Neuronal stem cell (in vitro differentiated cells): ENCODE results near the gene NBAS.
A peak's percentile ranks its signal among the peaks of the same experiment; 100 is the strongest.

Experiments used
- DNase-seq: peaks from one replicate; pipeline ENCODE4 v3.0.0-alpha.2; 2013; ENCODE audit warnings: low spot score
- H2AFZ ChIP-seq: one replicate; pipeline ENCODE4 v1.6.1; 2013; ENCODE audit warnings: mild to moderate bottlenecking, low read length, inconsistent platforms
- H2AK5ac ChIP-seq: 2 replicates; pipeline ENCODE4 v1.6.1; 2013; ENCODE audit warnings: low read depth, mild to moderate bottlenecking, inconsistent platforms, low read length, moderate library complexity, mixed read lengths
- H2BK120ac ChIP-seq: 2 replicates; pipeline ENCODE4 v1.6.1; 2013; ENCODE audit warnings: low read depth, mild to moderate bottlenecking, inconsistent platforms, low read length, moderate library complexity, mixed read lengths
- H2BK12ac ChIP-seq: one replicate; pipeline ENCODE4 v1.6.1; 2013; ENCODE audit warnings: low read length, inconsistent platforms
- H2BK15ac ChIP-seq: 2 replicates; pipeline ENCODE4 v1.6.1; 2013; ENCODE audit warnings: mild to moderate bottlenecking, low read length, inconsistent platforms, mixed read lengths
- H2BK5ac ChIP-seq: one replicate; pipeline ENCODE4 v1.6.1; 2013; ENCODE audit warnings: inconsistent platforms, mild to moderate bottlenecking, low read length, moderate library complexity
- H3K14ac ChIP-seq: one replicate; pipeline ENCODE4 v1.6.1; 2013; ENCODE audit warnings: low read length, inconsistent platforms
- H3K18ac ChIP-seq: 2 replicates; pipeline ENCODE4 v1.6.1; 2013; ENCODE audit warnings: low read length, inconsistent platforms
- H3K23ac ChIP-seq: 2 replicates; pipeline ENCODE4 v1.6.1; 2013; ENCODE audit warnings: low read depth, mild to moderate bottlenecking, mixed read lengths, low read length, inconsistent platforms; ENCODE audit not compliant: poor library complexity
- H3K27ac ChIP-seq: replicated peaks from 3 replicates; pipeline ENCODE4 v1.5.1; 2013; ENCODE audit warnings: low read length, inconsistent platforms
- H3K27me3 ChIP-seq, 3 experiments: 2 replicates each; pipeline ENCODE4 v1.6.1; 2013; ENCODE audit warnings: low read length in 3 of 3, mild to moderate bottlenecking in 2 of 3, inconsistent platforms in 1 of 3, low read depth in 1 of 3, mixed read lengths in 1 of 3, moderate library complexity in 1 of 3; ENCODE audit not compliant: control insufficient read depth in 3 of 3, insufficient read depth in 3 of 3
- H3K36me3 ChIP-seq, 2 donors: replicated peaks in 1 of 2; 2 replicates each; pipeline ENCODE4 v1.6.1; 2013; ENCODE audit warnings: low read length in 2 of 2; ENCODE audit not compliant: control insufficient read depth in 2 of 2, insufficient read depth in 2 of 2
- H3K4ac ChIP-seq: 2 replicates; pipeline ENCODE4 v1.6.1; 2013; ENCODE audit warnings: inconsistent platforms, mild to moderate bottlenecking, low read length, moderate library complexity
- H3K4me1 ChIP-seq, 2 donors: 1 replicate in 1 of 2; 2 replicates in 1 of 2; pipeline ENCODE4 v1.6.1; 2013; ENCODE audit warnings: low read length in 2 of 2, low read depth in 1 of 2; ENCODE audit not compliant: control insufficient read depth in 2 of 2, insufficient read depth in 1 of 2
- H3K4me2 ChIP-seq: one replicate; pipeline ENCODE4 v1.6.1; 2013; ENCODE audit warnings: mild to moderate bottlenecking, low read length, inconsistent platforms; ENCODE audit not compliant: insufficient read depth, poor library complexity, severe bottlenecking
- H3K4me3 ChIP-seq, 2 donors: 2 replicates each; pipeline ENCODE4 v1.5.1; 2013; ENCODE audit warnings: low read length in 2 of 2, mild to moderate bottlenecking in 2 of 2, inconsistent platforms in 1 of 2, moderate library complexity in 1 of 2
- H3K79me1 ChIP-seq: one replicate; pipeline ENCODE4 v1.6.1; 2013; ENCODE audit warnings: low read depth, mild to moderate bottlenecking, inconsistent platforms, low read length, moderate library complexity
- H3K9ac ChIP-seq: one replicate; pipeline ENCODE4 v1.6.1; 2013; ENCODE audit warnings: mild to moderate bottlenecking, low read depth, low read length, inconsistent platforms; ENCODE audit not compliant: poor library complexity
- H3K9me3 ChIP-seq, 2 donors: replicated peaks in 1 of 2; 2 replicates each; pipeline versions ENCODE3 to v1.6.1; 2013; ENCODE audit warnings: low read length in 2 of 2, mild to moderate bottlenecking in 2 of 2, inconsistent platforms in 1 of 2, low read depth in 1 of 2, mixed read lengths in 1 of 2, moderate library complexity in 1 of 2; ENCODE audit not compliant: control insufficient read depth in 2 of 2, insufficient read depth in 1 of 2
- H4K8ac ChIP-seq: one replicate; pipeline ENCODE4 v1.6.1; 2013; ENCODE audit warnings: low read depth, mild to moderate bottlenecking, inconsistent platforms, low read length, moderate library complexity
- H4K91ac ChIP-seq: one replicate; pipeline ENCODE4 v1.6.1; 2013; ENCODE audit warnings: low read length, low read depth, mild to moderate bottlenecking, inconsistent platforms; ENCODE audit not compliant: poor library complexity
- WGBS, 2 donors: extraction: QIAGEN DNeasy Blood & Tissue Kit; methylation state at CpG; one replicate each; pipeline ENCODE4 v1.1.7; 2013; ENCODE audit warnings: missing lambda C conversion rate in 2 of 2, mixed read lengths in 1 of 2; ENCODE audit not compliant: insufficient read length in 2 of 2, insufficient replicate concordance in 1 of 2; ENCODE audit errors: extremely low coverage in 2 of 2; 5-methylcytosine and 5-hydroxymethylcytosine counted together

Gene NBAS

DNA sequence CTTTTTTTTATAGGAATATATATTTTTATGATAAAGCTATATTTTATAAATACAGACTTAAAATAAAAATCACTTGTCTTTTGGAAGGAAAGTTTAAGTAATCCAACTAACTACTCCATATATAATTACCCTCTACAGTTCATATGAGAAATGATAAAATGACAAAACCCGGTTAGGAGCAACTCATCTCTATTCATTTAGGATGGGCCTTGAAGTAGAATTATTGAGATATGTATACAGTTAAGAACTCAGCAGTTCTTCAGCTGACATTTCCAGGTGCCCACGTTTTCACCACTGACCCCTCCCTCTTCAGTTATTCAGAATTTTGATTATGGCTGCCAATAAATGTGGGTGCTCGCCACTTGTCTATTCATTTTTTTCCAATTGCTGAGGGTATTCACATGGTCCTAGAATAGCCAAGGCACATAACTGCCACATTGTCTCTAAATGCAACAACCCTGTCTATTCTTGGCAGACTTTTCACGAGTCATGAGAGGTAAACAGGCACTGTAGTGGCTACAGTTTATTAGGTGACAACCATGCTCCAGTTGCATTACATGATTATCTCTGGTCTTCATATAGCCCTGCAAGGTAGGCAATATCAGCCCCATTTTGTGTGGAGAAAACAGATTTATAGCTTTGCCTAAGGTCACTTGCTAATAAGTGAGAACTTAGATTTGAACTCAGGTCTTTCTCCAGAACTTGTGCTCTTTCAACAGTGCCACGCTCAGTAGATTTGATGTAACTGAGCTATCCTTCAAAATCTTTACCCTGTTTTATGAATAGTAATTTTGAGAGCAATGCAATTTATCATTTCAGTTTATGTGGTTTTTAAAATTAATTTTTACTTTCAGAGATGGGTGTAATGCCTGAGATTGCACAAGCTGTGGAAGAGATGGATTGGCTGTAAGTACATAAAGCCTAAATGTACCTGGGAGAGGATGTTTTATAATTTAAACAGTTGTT, 33.4 kb upstream of the NBAS start:
- Histone ChIP-seq H3K4me1 (peaks cover 2 to 3% of the 10 kb centered on the region in 2 donors), H3K4ac (no peak overlapping the region), H3K18ac (no peak overlapping the region), H2AK5ac (no peak overlapping the region), H3K4me2 (no peak overlapping the region), H4K8ac (no peak overlapping the region), H3K79me1 (peaks cover 4% of the 10 kb centered on the region), H3K27ac (no peak overlapping the region), H2BK12ac (no peak overlapping the region), H2BK5ac (no peak overlapping the region), H3K36me3 (peaks cover 6 to 57% of the 10 kb centered on the region in 2 donors), H3K27me3 (no peaks in the 10 kb centered on the region), H2AFZ (no peak overlapping the region), H2BK120ac (no peak overlapping the region), H3K23ac (no peak overlapping the region), H3K14ac (no peak overlapping the region), H4K91ac (no peak overlapping the region), H3K9ac (no peak overlapping the region), H2BK15ac (no peak overlapping the region), H3K9me3 (no peaks in the 10 kb centered on the region), H3K4me3 (no peak overlapping the region)
- WGBS, 2 donors, result no CpG with 5 or more reads among the region's 5 CpGs
- no peak for DNase-seq

DNA sequence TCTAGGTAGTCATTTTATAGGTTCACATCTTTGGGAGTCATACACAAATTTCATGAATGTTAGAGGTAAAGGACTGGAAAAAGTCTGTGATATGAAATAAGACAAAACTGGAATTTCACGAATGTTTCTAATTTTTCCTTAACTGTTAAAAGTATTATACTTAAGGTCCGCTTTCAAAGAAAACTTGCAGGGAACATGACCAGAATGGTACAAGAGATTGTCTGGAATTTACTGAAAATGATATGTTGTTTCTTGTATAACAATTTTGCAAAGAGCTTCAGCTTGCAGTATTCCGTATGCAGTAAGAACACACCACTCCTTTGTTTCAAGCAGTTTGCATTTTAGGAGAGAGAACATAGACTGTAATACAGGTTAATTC, 32.2 kb upstream of the NBAS start:
- H3K27ac ChIP-seq, result no peak overlapping the region
- H3K27me3 ChIP-seq, result no peaks in the 10 kb centered on the region
- no peak overlapping the region for H2AFZ ChIP-seq
- no CpG with 5 or more reads among the region's 3 CpGs for WGBS, 2 donors
- no peak overlapping the region for H2AK5ac ChIP-seq
- no peak overlapping the region for H3K23ac ChIP-seq
- no peak overlapping the region for H3K18ac ChIP-seq
- no peak overlapping the region for H2BK120ac ChIP-seq
- H3K4me2 ChIP-seq, result no peak overlapping the region
- H3K4me1 ChIP-seq, result peaks cover 2 to 3% of the 10 kb centered on the region in 2 donors
- peaks cover 6 to 44% of the 10 kb centered on the region in 2 donors for H3K36me3 ChIP-seq
- H2BK5ac ChIP-seq, result no peak overlapping the region
- no peaks in the 10 kb centered on the region for H3K9me3 ChIP-seq
- no peak overlapping the region for H2BK15ac ChIP-seq
- no peak overlapping the region for H4K91ac ChIP-seq
- no peak overlapping the region for H4K8ac ChIP-seq
- H3K14ac ChIP-seq, result no peak overlapping the region
- H3K4ac ChIP-seq, result no peak overlapping the region
- H2BK12ac ChIP-seq, result no peak overlapping the region
- H3K79me1 ChIP-seq, result peaks cover 4% of the 10 kb centered on the region
- H3K9ac ChIP-seq, result no peak overlapping the region
- peak overlapping the region in 1 of 2 donors; percentile 74 for H3K4me3 ChIP-seq
- no peak for DNase-seq

DNA sequence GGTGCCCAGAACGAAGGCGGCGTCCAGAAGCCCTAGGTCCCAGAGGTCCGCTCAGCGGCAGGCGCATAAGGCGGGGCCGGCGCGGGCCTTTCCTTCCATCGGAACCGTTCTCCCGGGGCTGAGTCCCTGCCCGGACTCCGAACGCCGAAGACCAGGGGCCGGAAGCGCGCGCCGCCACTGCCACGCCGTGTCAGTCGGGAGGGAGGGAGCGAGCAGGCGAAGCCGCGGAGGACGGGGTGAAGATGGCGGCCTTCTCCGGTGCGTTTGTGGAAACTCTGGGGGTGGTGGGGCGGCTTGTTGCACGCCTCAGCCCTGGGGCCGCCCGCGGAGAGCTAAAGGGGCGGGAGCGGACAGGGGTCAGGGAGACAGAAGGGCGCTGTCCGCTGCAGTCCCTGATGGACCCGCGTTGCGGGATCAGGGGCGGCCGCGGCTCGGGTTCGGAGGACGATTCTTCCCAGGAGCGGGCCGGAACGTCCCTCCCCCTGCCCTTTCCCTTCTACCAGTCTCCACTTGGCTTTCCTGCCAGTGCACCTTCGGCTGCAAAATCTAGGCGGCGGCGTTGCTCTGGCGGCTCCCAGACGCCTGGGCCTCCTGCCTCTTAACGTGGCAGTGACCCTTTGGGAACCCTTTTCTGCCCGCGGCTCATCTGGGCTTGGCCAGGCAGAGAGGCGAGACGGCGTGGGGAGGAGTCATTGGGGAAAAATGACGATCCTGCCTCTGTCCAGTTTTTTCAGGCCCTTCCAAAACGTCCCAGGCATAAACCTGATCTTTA, 30.7 kb upstream of the NBAS start, which contains the start of gene DDX1:
Gene DDX1, plus strand, starts transcription at position 177 of the 772 bp plus-strand sequence. Its CDS starts 66 bp downstream, at position 243.
- peaks cover 2 to 3% of the 10 kb centered on the region in 2 donors for H3K4me1 ChIP-seq
- H3K27ac ChIP-seq, result peak within 1 kb of the TSS; percentile 69
- peak within 1 kb of the TSS; percentile 89 for H2AFZ ChIP-seq
- no peaks in the 10 kb centered on the region for H3K9me3 ChIP-seq
- peak within 1 kb of the TSS; percentile 74 to 88 for H3K4me3 ChIP-seq
- peak; percentile 75 for DNase-seq
- peak within 1 kb of the TSS; percentile 96 for H3K9ac ChIP-seq
- H3K23ac ChIP-seq, result peak within 1 kb of the TSS; percentile 96
- H2BK5ac ChIP-seq, result peak within 1 kb of the TSS; percentile 39
- H4K91ac ChIP-seq, result no peak within 1 kb of the TSS
- peaks cover 4% of the 10 kb centered on the region for H3K79me1 ChIP-seq
- peak within 1 kb of the TSS; percentile 92 for H4K8ac ChIP-seq
- H3K14ac ChIP-seq, result peak within 1 kb of the TSS; percentile 27
- H3K36me3 ChIP-seq, result peaks cover 6 to 30% of the 10 kb centered on the region in 2 donors
- peak within 1 kb of the TSS; percentile 36 for H2BK12ac ChIP-seq
- H2BK120ac ChIP-seq, result no peak within 1 kb of the TSS
- peak within 1 kb of the TSS; percentile 83 for H2AK5ac ChIP-seq
- H3K27me3 ChIP-seq, result no peaks in the 10 kb centered on the region
- H2BK15ac ChIP-seq, result no peak within 1 kb of the TSS
- H3K4me2 ChIP-seq, result peak within 1 kb of the TSS; percentile 72
- no peak within 1 kb of the TSS for H3K4ac ChIP-seq
- H3K18ac ChIP-seq, result peak within 1 kb of the TSS; percentile 99
- no CpG with 5 or more reads among the region's 68 CpGs for WGBS, 2 donors

DNA sequence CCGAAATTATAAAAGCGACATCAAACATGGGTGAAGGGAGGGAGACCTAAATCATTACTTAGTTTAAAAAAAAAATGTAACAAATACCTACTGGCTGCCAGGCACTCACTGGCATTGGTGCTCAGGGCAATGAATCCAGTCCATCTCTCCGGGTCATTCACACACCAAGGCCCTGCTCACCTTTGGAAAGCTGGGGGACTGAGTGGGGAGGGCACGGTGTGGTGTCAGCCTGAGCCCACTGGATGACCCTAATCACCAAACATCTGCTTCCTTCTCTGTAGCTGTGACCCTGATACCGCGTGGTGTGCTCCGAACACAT, 30.2 kb upstream of the NBAS start:
- peak overlapping the region; percentile 89 for H2AFZ ChIP-seq
- WGBS, 2 donors, result no CpG with 5 or more reads among the region's 7 CpGs
- peak overlapping the region; percentile 87 for H3K9ac ChIP-seq
- peaks cover 5 to 25% of the 10 kb centered on the region in 2 donors for H3K36me3 ChIP-seq
- H4K91ac ChIP-seq, result no peak overlapping the region
- no peak for DNase-seq
- peaks cover 4% of the 10 kb centered on the region for H3K79me1 ChIP-seq
- no peak overlapping the region for H2BK5ac ChIP-seq
- H2BK120ac ChIP-seq, result no peak overlapping the region
- peak overlapping the region; percentile 92 for H4K8ac ChIP-seq
- no peak overlapping the region for H3K4ac ChIP-seq
- H3K14ac ChIP-seq, result peak overlapping the region; percentile 27
- no peak overlapping the region for H2BK15ac ChIP-seq
- H2BK12ac ChIP-seq, result peak overlapping the region; percentile 36
- H3K23ac ChIP-seq, result peak overlapping the region; percentile 96
- no peak overlapping the region for H3K27ac ChIP-seq
- H3K4me2 ChIP-seq, result peak overlapping the region; percentile 72
- peaks cover 2 to 3% of the 10 kb centered on the region in 2 donors for H3K4me1 ChIP-seq
- peak overlapping the region; percentile 91 for H3K18ac ChIP-seq
- no peaks in the 10 kb centered on the region for H3K27me3 ChIP-seq
- H3K4me3 ChIP-seq, result peak overlapping the region; percentile 74 to 88
- no peak overlapping the region for H2AK5ac ChIP-seq
- H3K9me3 ChIP-seq, result no peaks in the 10 kb centered on the region
